HT1080 (cell line): ENCODE results near the gene NPAS3. TPM values are rescaled to one million over a fixed set of nuclear protein-coding genes. Genes with fewer than 3 reads are reported as not detected.
A peak's percentile ranks its signal among the peaks of the same experiment; 100 is the strongest.
"Not testable (repeated sequence)": the region's sequence is repeated elsewhere in the genome, so short reads cannot be mapped to it uniquely, and the experiment has no call there.

Source experiments
- DNase-seq: peaks from one replicate; pipeline ENCODE4 v3.0.0-alpha.2; 2015; ENCODE audit warnings: low read depth
- total RNA-seq: library from RNA; depleted of rRNA; stranded (reverse); fragments of >200 nt; shearing (Covaris generic); gene quantifications from 2 replicates; pipeline ENCODE4 v1.2.3, GENCODE V29; 2014

The NPAS3 gene
- total RNA-seq, 1 experiment from 2014 or later, result 0.18 TPM

DNA sequence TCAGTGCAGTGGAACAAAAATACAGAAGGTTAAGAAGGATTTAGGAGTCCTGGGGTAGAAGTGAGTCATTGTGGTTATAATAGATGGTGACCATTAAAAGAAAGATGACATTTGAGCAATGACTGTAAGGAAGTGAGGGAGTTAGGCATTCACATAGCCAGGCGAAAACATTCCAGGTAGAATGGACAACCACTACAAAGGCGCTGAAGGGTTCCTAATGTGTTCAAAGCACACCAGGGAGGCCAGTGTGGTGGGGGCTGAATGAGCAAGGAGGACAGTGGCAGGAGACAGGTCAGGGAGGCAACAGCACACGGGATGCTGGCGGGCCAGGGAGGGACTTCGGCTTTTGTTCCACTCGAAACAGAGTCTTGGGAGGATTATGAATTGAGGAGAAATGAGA is 129.9 kb downstream of the NPAS3 start:
- peak; percentile 50 for DNase-seq

DNA sequence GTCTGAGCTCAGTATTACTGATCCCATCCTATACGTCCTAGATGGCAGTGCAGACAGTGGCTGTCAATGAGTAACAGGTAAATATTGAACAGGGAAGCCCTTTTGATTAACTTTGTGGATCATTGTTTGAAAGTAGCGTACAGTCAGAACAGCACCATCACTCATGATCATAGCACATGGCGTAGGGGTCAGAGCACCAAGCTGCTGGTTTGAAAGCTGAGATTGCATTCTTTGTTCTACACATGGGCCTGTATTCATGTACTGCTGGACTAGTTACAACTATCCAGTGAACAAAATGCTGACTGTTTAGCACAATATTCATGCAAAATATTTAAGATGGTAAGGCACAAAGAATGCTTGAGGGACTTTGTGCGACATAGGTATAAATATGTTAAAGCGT is 131.8 kb downstream of the NPAS3 start:
- DNase-seq, result no peak

- DNase-seq, result no peak
Measured at GRCh38 chr14:33073023-33073422, 134.3 kb downstream of the NPAS3 start.

- DNase-seq, result no peak
Measured at GRCh38 chr14:33081259-33081658, 142.6 kb downstream of the NPAS3 start.

GRCh38 chr14:33085799-33086198 is 147.1 kb downstream of the NPAS3 start:
- DNase-seq, result no peak

GRCh38 chr14:33088274-33088673 is 149.6 kb downstream of the NPAS3 start:
- DNase-seq, result not testable (repeated sequence)

GRCh38 chr14:33098016-33098415 is 159.3 kb downstream of the NPAS3 start:
- no peak for DNase-seq

DNA sequence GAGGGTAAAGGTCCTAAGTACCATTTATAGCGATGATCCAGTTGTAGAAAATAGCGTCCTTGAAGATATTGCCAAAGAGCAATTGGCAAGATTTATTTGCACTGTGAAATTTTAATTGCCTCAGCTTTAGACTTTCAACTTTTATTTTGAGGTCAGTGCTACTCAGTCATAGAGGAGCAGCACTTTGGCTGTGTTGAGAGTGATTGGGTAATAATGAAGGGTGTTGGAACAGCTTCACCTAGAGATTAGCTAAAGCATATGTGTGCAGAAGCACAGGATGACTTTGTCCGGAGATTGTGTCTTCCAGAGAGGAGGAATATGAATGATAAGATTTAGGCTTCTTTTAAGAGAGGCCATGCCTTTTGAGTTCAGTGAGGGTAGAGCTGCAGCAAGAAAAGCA is 164.8 kb downstream of the NPAS3 start:
- DNase-seq, result no peak

- DNase-seq, result no peak
Measured at GRCh38 chr14:33103966-33104365, 165.3 kb downstream of the NPAS3 start.

GRCh38 chr14:33110737-33111443 is 172.2 kb downstream of the NPAS3 start:
- no peak for DNase-seq

DNA sequence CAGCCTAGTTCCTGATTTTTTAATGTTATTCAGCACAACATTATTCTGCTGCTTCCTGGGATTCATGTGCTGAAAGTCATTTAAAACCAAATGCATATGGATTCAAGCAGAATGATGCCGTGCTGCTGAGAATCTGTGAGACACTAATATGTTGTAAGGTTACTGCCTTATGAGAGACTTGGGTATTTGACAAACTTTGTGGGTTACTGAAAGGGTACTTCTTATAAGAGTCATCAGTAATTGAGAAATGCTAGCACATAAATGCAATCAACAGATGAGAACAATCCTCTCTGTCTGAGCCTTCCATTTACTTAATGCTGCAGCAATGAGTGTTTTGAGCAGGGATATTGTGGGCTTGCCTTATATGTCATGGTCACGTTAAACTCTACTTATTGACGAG is 175.7 kb downstream of the NPAS3 start:
- no peak for DNase-seq

GRCh38 chr14:33118668-33119067 is 180.0 kb downstream of the NPAS3 start:
- no peak for DNase-seq

GRCh38 chr14:33120341-33120740 is 181.7 kb downstream of the NPAS3 start:
- peak; percentile 82 for DNase-seq

GRCh38 chr14:33120966-33121365 is 182.3 kb downstream of the NPAS3 start:
- peak; percentile 48 for DNase-seq

GRCh38 chr14:33123281-33123680 is 184.6 kb downstream of the NPAS3 start:
- DNase-seq, result no peak

DNA sequence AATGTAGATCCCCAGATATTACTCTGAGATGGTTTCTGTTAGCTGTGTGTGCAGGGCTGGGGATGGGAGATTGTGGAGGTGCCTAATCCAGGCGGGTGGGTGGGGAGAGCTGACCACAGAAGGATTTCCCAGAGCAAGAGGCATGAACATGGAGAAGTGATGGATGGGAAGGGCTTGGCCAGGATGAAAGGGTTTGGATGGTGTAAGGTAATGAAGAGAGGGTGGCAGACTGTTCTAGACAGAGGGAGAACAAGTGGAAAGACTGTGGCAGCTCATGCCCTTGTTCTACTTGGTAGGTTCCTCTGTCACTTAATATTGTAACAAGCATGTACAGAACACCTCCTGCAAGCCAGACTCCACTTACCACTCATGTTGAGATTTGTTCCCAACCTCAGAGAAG is 187.8 kb downstream of the NPAS3 start:
- DNase-seq, result no peak

- DNase-seq, result peak; percentile 76
Measured at GRCh38 chr14:33127531-33127930, 188.9 kb downstream of the NPAS3 start.

GRCh38 chr14:33131801-33132200 is 193.1 kb downstream of the NPAS3 start:
- no peak for DNase-seq

DNA sequence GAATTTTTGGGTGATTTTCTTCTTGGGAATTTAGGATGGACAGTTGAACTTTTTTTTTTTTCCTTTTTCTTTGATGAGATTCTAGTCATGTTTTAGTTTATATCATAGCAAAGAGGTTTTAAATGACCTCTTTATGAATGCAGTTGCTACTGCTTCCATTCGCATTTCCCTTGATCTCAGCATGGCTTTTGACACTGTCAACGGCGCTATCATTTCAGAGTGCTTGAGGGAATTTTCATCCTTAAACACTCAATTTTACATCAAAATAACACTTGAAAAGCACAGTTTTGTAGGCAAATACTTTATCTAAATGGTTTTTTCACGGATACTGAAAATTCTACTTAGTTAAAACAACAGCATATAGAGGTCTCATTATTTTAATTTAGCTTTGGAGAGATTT is 195.5 kb downstream of the NPAS3 start:
- no peak for DNase-seq

- no peak for DNase-seq
Measured at GRCh38 chr14:33134975-33135374, 196.3 kb downstream of the NPAS3 start.

DNA sequence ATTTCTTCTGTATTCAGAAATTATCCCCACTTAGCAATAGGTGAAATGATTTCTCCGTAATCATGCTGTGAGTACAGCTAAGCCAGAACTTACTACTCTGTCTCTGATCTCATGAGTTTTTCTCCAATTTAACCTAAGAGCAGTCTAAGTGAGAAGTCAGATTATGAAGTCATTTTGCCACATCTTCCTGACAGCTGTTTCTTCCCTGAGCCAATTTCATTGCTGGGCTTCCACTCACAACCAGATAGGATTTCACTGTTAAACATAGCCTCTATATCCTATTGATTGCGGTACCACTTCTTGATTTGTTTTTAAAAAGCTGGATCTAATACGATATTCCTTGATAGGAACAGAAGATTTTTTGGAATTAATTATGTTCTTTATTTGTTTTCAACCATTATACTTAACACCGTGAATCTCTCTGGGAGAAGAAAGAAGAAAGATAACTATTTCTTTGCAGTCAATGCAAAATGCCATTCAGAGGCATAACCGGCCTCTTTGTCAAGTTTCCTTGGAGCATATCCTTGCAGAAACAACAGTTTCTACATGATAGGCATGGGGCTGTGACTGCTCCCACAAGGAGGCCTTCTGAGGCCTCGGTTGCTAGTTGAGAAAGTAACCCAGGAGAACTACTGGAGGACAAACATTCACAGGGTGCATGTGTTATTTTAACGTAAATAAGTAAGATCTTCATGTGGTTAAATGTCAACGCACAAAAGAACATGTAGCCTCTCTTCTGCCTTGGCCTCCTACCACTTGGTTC is 212.2 kb downstream of the NPAS3 start:
- DNase-seq, result no peak

GRCh38 chr14:33163109-33163508 is 224.4 kb downstream of the NPAS3 start:
- DNase-seq, result no peak

- DNase-seq, result no peak
Measured at GRCh38 chr14:33163600-33163999, 224.9 kb downstream of the NPAS3 start.
